H54 (cell line): ENCODE measurements around the gene LRCH1.

Experiments
- DNase-seq: peaks from one replicate; pipeline ENCODE4 v3.0.0; 2011; ENCODE audit warnings: low spot score, mixed read lengths; ENCODE audit not compliant: insufficient read length
- FAIRE-seq: peaks from 3 replicates; lab custom pipeline; 2011; peaks lifted over from hg19 to GRCh38; lab: Jason Lieb, UNC
- POLR2A ChIP-seq: IDR thresholded peaks from 2 replicates; pipeline ENCODE4 v1.6.1; 2011; ENCODE audit warnings: low read depth, mild to moderate bottlenecking, low read length

LRCH1 gene

GRCh38 chr13:46627462-46627861 lies 74.5 kb downstream of the LRCH1 start:
- no peak for DNase-seq
- no peak for TF ChIP-seq POLR2A
- no peak for FAIRE-seq

GRCh38 chr13:46628622-46629365 lies 75.8 kb downstream of the LRCH1 start:
- DNase-seq: no peak
- TF ChIP-seq POLR2A: no peak
- no peak for FAIRE-seq

GRCh38 chr13:46629811-46630413 lies 76.9 kb downstream of the LRCH1 start:
- FAIRE-seq: no peak
- TF ChIP-seq POLR2A: no peak
- no peak for DNase-seq

GRCh38 chr13:46630431-46631178 lies 77.6 kb downstream of the LRCH1 start:
- FAIRE-seq (no peak), DNase-seq (no peak)
- no peak for TF ChIP-seq POLR2A

- no peak for FAIRE-seq
- no peak for DNase-seq
- no peak for TF ChIP-seq POLR2A
Observed at GRCh38 chr13:46631179-46631542, 78.2 kb downstream of the LRCH1 start.

GRCh38 chr13:46632176-46632575 lies 79.2 kb downstream of the LRCH1 start:
- DNase-seq: no peak
- no peak for TF ChIP-seq POLR2A
- FAIRE-seq: no peak

GRCh38 chr13:46633416-46633815 lies 80.4 kb downstream of the LRCH1 start:
- FAIRE-seq (peak; percentile 6), DNase-seq (peak; percentile 6)
- TF ChIP-seq POLR2A: no peak

- FAIRE-seq: no peak
- no peak for TF ChIP-seq POLR2A
Observed at GRCh38 chr13:46636451-46636850, 83.5 kb downstream of the LRCH1 start.

GRCh38 chr13:46637213-46637612 lies 84.2 kb downstream of the LRCH1 start:
- DNase-seq: no peak

More at GRCh38 chr13:46636451-46636850, 83.5 kb downstream of the LRCH1 start:
- no peak for DNase-seq

GRCh38 chr13:46638262-46638661 lies 85.3 kb downstream of the LRCH1 start:
- FAIRE-seq: no peak
- TF ChIP-seq POLR2A: no peak
- DNase-seq: no peak

More at GRCh38 chr13:46637213-46637612, 84.2 kb downstream of the LRCH1 start:
- no peak for FAIRE-seq
- no peak for TF ChIP-seq POLR2A

- DNase-seq (no peak), FAIRE-seq (no peak)
- TF ChIP-seq POLR2A: no peak
Observed at GRCh38 chr13:46639033-46639981, 86.3 kb downstream of the LRCH1 start.

GRCh38 chr13:46640843-46641242 lies 87.9 kb downstream of the LRCH1 start:
- DNase-seq (peak; percentile 19), FAIRE-seq (no peak)
- no peak for TF ChIP-seq POLR2A

- no peak for TF ChIP-seq POLR2A
- no peak for DNase-seq
- FAIRE-seq: no peak
Observed at GRCh38 chr13:46641274-46642081, 88.5 kb downstream of the LRCH1 start.
